K562 (cell line): ENCODE measurements around the gene MRPL37. TPM values are rescaled to one million over a fixed set of nuclear protein-coding genes. Genes with fewer than 3 reads are reported as not detected.

ENCODE experiments used
- ATAC-seq: fragments of 200-7000 bp; cut with Tn5 transposase; 3 replicates; pipeline ENCODE4 v1.9.1; 2020; ENCODE audit warnings: moderate library complexity
- BruUV-seq: library from RNA; stranded (reverse); fragments of 400-500 nt; replicated peaks from 2 replicates; lab custom pipeline; 2021; lab: Mats Ljungman, UMichigan
- CTCF ChIA-PET: fragments of 300-600 bp; formaldehyde crosslinking; extraction: SDS; loops from one replicate; lab custom pipeline; 2021; ENCODE audit warnings: low intra/inter-chr PET ratio; lab: Yijun Ruan, JAX
- POLR2A ChIA-PET: fragments of 300-600, 350-650 bp; sonication (Branson Sonifier 250); formaldehyde crosslinking; extraction: SDS; loops from one replicate; lab custom pipeline; 2021; ENCODE audit warnings: antibody characterized with exemption, inconsistent platforms; lab: Yijun Ruan, JAX
- DNase-seq, 4 experiments: peaks; one replicate each; pipeline versions ENCODE4 v3.0.0 to v3.0.0-alpha.2; 2011 to 2018; ENCODE audit warnings: low spot score in 3 of 4, mixed read lengths in 3 of 4; ENCODE audit errors: extremely low read depth in 1 of 4
- FAIRE-seq: peaks from 2 replicates; lab custom pipeline; 2011; peaks lifted over from hg19 to GRCh38; lab: Jason Lieb, UNC
- H2AFZ ChIP-seq: 2 replicates; pipeline ENCODE4 v1.6.0; 2011; ENCODE audit warnings: low read depth, low read length, control low read depth, inconsistent platforms
- H3K27ac ChIP-seq: fragments of 200-600 bp; 3 replicates; pipeline ENCODE4 v1.8.0; 2011; ENCODE audit warnings: low read depth, mild to moderate bottlenecking, control low read depth, inconsistent platforms, low read length, moderate library complexity, mixed read lengths; ENCODE audit errors: extremely low read depth
- H3K27me3 ChIP-seq, 2 experiments: fragments of 300-600 bp in 1 of 2; 2 replicates in 1 of 2; 3 replicates in 1 of 2; pipeline versions ENCODE4 v1.6.0 to v1.8.0; 2011; ENCODE audit warnings: inconsistent platforms in 2 of 2, low read length in 2 of 2, mild to moderate bottlenecking in 1 of 2, mixed read lengths in 1 of 2, moderate library complexity in 1 of 2; ENCODE audit not compliant: control insufficient read depth in 2 of 2, insufficient read depth in 2 of 2
- H3K36me3 ChIP-seq: fragments of 300-600 bp; 3 replicates; pipeline ENCODE4 v1.8.0; 2011; ENCODE audit warnings: mild to moderate bottlenecking, low read length, inconsistent platforms; ENCODE audit not compliant: control insufficient read depth, insufficient read depth
- H3K4me1 ChIP-seq, 2 experiments: fragments of 200-600 bp in 1 of 2; replicated peaks in 1 of 2; 2 replicates in 1 of 2; 3 replicates in 1 of 2; pipeline versions ENCODE4 v1.5.1 to v1.8.0; 2011; ENCODE audit warnings: inconsistent platforms in 2 of 2, low read length in 2 of 2, mild to moderate bottlenecking in 1 of 2, mixed read lengths in 1 of 2, moderate library complexity in 1 of 2; ENCODE audit not compliant: control insufficient read depth in 2 of 2, insufficient read depth in 2 of 2
- H3K4me2 ChIP-seq: 2 replicates; pipeline ENCODE4 v1.6.1; 2011; ENCODE audit warnings: low read length, control low read depth, inconsistent platforms, mixed read lengths; ENCODE audit not compliant: insufficient read depth
- H3K4me3 ChIP-seq: fragments of 200-600 bp; sonication (generic), shearing (Covaris generic); 2 replicates; pipeline ENCODE4 v1.5.1; 2016; ENCODE audit warnings: control low read depth, inconsistent platforms
- H3K79me2 ChIP-seq: fragments of 200-600 bp; 3 replicates; pipeline ENCODE4 v1.8.0; 2011; ENCODE audit warnings: low read length, inconsistent platforms; ENCODE audit not compliant: control insufficient read depth, insufficient read depth
- H3K9ac ChIP-seq, 2 experiments: 2 replicates each; pipeline versions ENCODE4 v1.6.0 to v1.6.1; 2011; ENCODE audit warnings: low read depth in 2 of 2, low read length in 2 of 2, control low read depth in 1 of 2, inconsistent platforms in 1 of 2, mild to moderate bottlenecking in 1 of 2, mixed read lengths in 1 of 2; ENCODE audit not compliant: insufficient read depth in 1 of 2
- H3K9me1 ChIP-seq: one replicate; pipeline ENCODE4 v1.6.0; 2011; ENCODE audit warnings: inconsistent platforms, mild to moderate bottlenecking, low read length, moderate library complexity; ENCODE audit not compliant: control insufficient read depth, insufficient read depth
- H3K9me3 ChIP-seq: replicated peaks from 2 replicates; pipeline ENCODE4 v1.5.1; 2011; ENCODE audit warnings: low read depth, low read length, inconsistent platforms; ENCODE audit not compliant: control insufficient read depth, insufficient read depth
- H4K20me1 ChIP-seq: replicated peaks from 2 replicates; pipeline ENCODE4 v1.6.1; 2011; ENCODE audit warnings: low read length, inconsistent platforms, mixed read lengths; ENCODE audit not compliant: control insufficient read depth, insufficient read depth
- NCOA4 ChIP-seq: fragments of 450-650 bp; IDR thresholded peaks from 2 replicates; pipeline ENCODE4 v1.6.1; 2018; ENCODE audit warnings: mild to moderate bottlenecking; ENCODE audit not compliant: partially characterized antibody
- PHF21A ChIP-seq: fragments of 450-650 bp; IDR thresholded peaks from 2 replicates; pipeline ENCODE4 v1.6.1; 2017; ENCODE audit warnings: low read depth, borderline replicate concordance
- POLR2G ChIP-seq: fragments of 200-400 bp; formaldehyde crosslinking; IDR thresholded peaks from 2 replicates; pipeline ENCODE4 v1.6.1; 2017; ENCODE audit warnings: low read depth, mild to moderate bottlenecking, antibody characterized with exemption, low read length, moderate library complexity
- RBM22 ChIP-seq: fragments of 200-400 bp; formaldehyde crosslinking; IDR thresholded peaks from 2 replicates; pipeline ENCODE4 v1.6.1; 2018; ENCODE audit warnings: low read length, low read depth; ENCODE audit not compliant: poor library complexity, severe bottlenecking
- SNRNP70 ChIP-seq: fragments of 200-400 bp; formaldehyde crosslinking; optimal IDR thresholded peaks from 2 replicates; pipeline ENCODE3; 2017; ENCODE audit warnings: low read depth, low read length
- SP1 ChIP-seq: sonication (generic); formaldehyde crosslinking; IDR thresholded peaks from 2 replicates; pipeline ENCODE4 v1.8.1; 2022; ENCODE audit warnings: mild to moderate bottlenecking, missing genetic modification reagents
- SREBF2 ChIP-seq: sonication (generic); formaldehyde crosslinking; IDR thresholded peaks from 2 replicates; pipeline ENCODE4 v1.4.0; 2020; ENCODE audit warnings: mild to moderate bottlenecking, missing genetic modification reagents
- YBX1 ChIP-seq: fragments of 450-650 bp; IDR thresholded peaks from 2 replicates; pipeline ENCODE4 v1.7.1; 2016; ENCODE audit warnings: mild to moderate bottlenecking
- WGBS: fragments of 100-300 bp; shearing (Covaris generic); methylation state at CpG from one replicate; pipeline ENCODE4 v1.1.6; 2016; ENCODE audit warnings: low coverage, mixed read lengths; ENCODE audit not compliant: insufficient coverage; ENCODE audit errors: missing lambda C conversion rate; 5-methylcytosine and 5-hydroxymethylcytosine counted together
- in situ Hi-C: fragments of 300-500 bp; cut with MboI; formaldehyde crosslinking; loops from 4 replicates; pipeline ENCODE4 v1.15.0; 2018; ENCODE audit warnings: inconsistent platforms, mixed read lengths
- intact Hi-C: fragments of 100-400 bp; cut with micrococcal nuclease; formaldehyde crosslinking; loops from 2 replicates; pipeline ENCODE4 v1.14.2; 2022
- polyA plus RNA-seq, 8 experiments: library from polyadenylated mRNA; depleted of rRNA in 4 of 8; stranded (reverse) in 5 of 8; unstranded in 3 of 8; fragments of >200 nt; fragmentation: Nextera tagmentation in 2 of 8; fragmentation: Illumina TruSeq in 1 of 8; extraction: Ambion mirVana in 2 of 8; extraction: Trizol in 1 of 8; gene quantifications; 2 replicates each; pipeline versions ENCODE4 v1.2.1 to v1.2.3, GENCODE V29; 2011 to 2014; ENCODE audit warnings: inconsistent platforms in 1 of 8, missing spikeins in 1 of 8
- total RNA-seq, 7 experiments: library from RNA; depleted of rRNA in 6 of 7; stranded (reverse); fragments of >200 nt in 6 of 7; fragmentation: Illumina TruSeq in 2 of 7; extraction: Trizol in 2 of 7; gene quantifications; 2 replicates each; pipeline versions ENCODE4 v1.2.1 to v1.2.3, GENCODE V29; 2011 to 2021; ENCODE audit warnings: low replicate concordance in 1 of 7
- TF ChIP-seq, protein P1 (sequence below): fragments of 250-450 bp; sonication (Bioruptor Pico); IDR thresholded peaks from 2 replicates; pipeline ENCODE4 v1.8.0; 2021; ENCODE audit warnings: moderate library complexity, mild to moderate bottlenecking, inconsistent platforms

The MRPL37 gene
- total and polyA plus RNA-seq, 9 of the 15 experiments (the other 6 are each of a cell fraction or from before 2014, with no cell fraction given): 52.2 to 303 (median 180) TPM

- TF ChIP-seq NCOA4 (no peak), SNRNP70 (no peak), SREBF2 (CRISPR knock-in tag) (no peak), SP1 (CRISPR knock-in tag) (no peak)
Measured at GRCh38 chr1:54227891-54228310, 27.9 kb downstream of the MRPL37 start (continued).

DNA sequence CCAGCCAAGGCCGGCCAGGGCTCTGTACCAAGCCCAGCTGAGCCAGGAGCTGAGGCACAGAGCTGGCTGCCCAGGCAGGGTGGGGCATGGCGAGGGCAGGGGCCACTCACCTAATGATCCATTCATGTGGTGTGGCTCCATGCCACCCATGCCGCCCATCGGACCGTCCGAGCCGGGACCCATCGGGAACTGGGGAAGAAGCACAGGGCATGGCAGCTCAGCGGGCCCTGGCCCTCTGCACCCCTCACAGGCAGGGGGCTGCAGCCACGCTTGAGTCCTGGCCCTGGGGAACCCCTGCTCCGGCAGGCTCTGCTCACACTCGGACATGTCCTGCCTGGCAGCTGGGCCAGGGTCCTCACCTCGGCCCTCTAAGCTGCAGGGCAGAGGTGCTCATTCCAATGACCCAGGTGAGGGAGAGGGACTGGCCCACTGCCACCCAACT is 28.7 kb downstream of the MRPL37 start:
- in situ Hi-C loops: no loop called here
- H3K79me2 ChIP-seq: no peaks in the 10 kb centered on the region
- H3K4me2 ChIP-seq: no peak overlapping the region
- H4K20me1 ChIP-seq: peaks cover 11% of the 10 kb centered on the region
- peaks cover 27 to 31% of the 10 kb centered on the region in 2 experiments for H3K4me1 ChIP-seq
- TF ChIP-seq PHF21A (no peak), RBM22 (peak; percentile 93), POLR2G (peak; percentile 57; the same call in 1 of the 2 replicates), YBX1 (no peak)
- TF ChIP-seq, protein P1, sequence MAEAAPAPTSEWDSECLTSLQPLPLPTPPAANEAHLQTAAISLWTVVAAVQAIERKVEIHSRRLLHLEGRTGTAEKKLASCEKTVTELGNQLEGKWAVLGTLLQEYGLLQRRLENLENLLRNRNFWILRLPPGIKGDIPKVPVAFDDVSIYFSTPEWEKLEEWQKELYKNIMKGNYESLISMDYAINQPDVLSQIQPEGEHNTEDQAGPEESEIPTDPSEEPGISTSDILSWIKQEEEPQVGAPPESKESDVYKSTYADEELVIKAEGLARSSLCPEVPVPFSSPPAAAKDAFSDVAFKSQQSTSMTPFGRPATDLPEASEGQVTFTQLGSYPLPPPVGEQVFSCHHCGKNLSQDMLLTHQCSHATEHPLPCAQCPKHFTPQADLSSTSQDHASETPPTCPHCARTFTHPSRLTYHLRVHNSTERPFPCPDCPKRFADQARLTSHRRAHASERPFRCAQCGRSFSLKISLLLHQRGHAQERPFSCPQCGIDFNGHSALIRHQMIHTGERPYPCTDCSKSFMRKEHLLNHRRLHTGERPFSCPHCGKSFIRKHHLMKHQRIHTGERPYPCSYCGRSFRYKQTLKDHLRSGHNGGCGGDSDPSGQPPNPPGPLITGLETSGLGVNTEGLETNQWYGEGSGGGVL: no peak
- DNase-seq: no peak
- no peaks in the 10 kb centered on the region for H3K9me1 ChIP-seq
- intact Hi-C loops: no loop called here
- H3K9ac ChIP-seq: peak overlapping the region in 1 of 2 experiments; percentile 31; a peak in 2 of 4 replicates
- no peaks in the 10 kb centered on the region for H3K9me3 ChIP-seq
- WGBS: 98% methylated on average over 10 of the region's 13 CpGs
- H3K27ac ChIP-seq: no peak overlapping the region
- no peak for ATAC-seq
- no peak overlapping the region for H2AFZ ChIP-seq
- no TSS peak for BruUV-seq
- no peaks in the 10 kb centered on the region for H3K27me3 ChIP-seq
- H3K4me3 ChIP-seq: no peak overlapping the region
- H3K36me3 ChIP-seq: peaks cover 48% of the 10 kb centered on the region
- CTCF ChIA-PET: no interaction called here
- POLR2A ChIA-PET: interaction anchor here (0.8 to 2.8 kb wide), 5 partner anchors 9 to 48 kb away, joined by 3 to 21 read pairs (median 4); no protein-coding TSS in a partner anchor
- no peak for FAIRE-seq
